Lower leg skin (tissue), 4 donors: ENCODE results near the gene JAG2. TPM values are rescaled to one million over a fixed set of nuclear protein-coding genes. Genes with fewer than 3 reads are reported as not detected.

Source experiments
- DNase-seq, 2 donors: peaks; one replicate each; pipeline ENCODE4 v3.0.0-alpha.2; 2019; ENCODE audit warnings: low spot score in 2 of 2
- H3K4me3 ChIP-seq: fragments of 200-600 bp; sonication (generic); 2 replicates; pipeline ENCODE4 v1.5.1; 2017; ENCODE audit warnings: mild to moderate bottlenecking, low read depth; ENCODE audit not compliant: poor library complexity, severe bottlenecking
- POLR2A ChIP-seq, 2 donors: fragments of 450-650 bp; IDR thresholded peaks; one replicate each; pipeline ENCODE4 v1.6.1; 2016 to 2017; ENCODE audit warnings: antibody characterized with exemption in 2 of 2, mild to moderate bottlenecking in 1 of 2, moderate library complexity in 1 of 2
- WGBS, 2 donors: methylation state at CpG; one replicate each; pipeline ENCODE4 v1.1.5; 2018; 5-methylcytosine and 5-hydroxymethylcytosine counted together
- intact Hi-C: fragments of 100-400 bp; cut with DNase I; formaldehyde crosslinking; loops from one replicate; pipeline ENCODE4 v1.15.0; 2023; ENCODE audit warnings: low total_unique reads
- total RNA-seq, 4 donors: library from RNA; depleted of rRNA; stranded (reverse); fragments of >200 nt; gene quantifications; one replicate each; pipeline ENCODE4 v1.1.0, GENCODE V29; 2016
- TF ChIP-seq, protein P1 (sequence below), 3 donors: fragments of 450-650 bp; IDR thresholded peaks; one replicate each; pipeline ENCODE4 v1.5.1; 2016; ENCODE audit warnings: antibody characterized with exemption in 3 of 3, mild to moderate bottlenecking in 3 of 3, moderate library complexity in 2 of 3

The JAG2 gene
- total RNA-seq, 4 donors from 2014 or later: 50.4 to 96.1 (median 63.1) TPM

DNA sequence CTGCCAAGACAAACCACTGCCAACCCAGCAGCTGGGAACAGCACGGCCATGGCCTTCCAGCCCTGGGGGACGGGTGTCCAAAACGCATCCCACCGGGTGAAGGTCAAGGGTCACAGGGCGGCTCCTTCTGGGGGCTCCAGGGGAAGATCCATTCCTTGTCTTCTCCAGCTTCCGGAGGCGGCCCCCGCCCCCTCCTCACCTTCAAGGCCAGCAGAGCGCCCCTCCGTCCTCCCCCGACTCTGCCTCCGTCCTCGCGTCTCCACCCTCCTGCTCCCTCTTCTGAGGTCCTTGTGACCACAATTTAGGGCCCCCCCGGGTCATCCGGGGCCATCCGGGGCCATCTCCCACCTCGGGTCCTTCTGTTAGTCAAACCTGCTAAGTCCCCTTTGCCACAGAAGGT, 16.4 kb upstream of the JAG2 start:
- intact Hi-C loops: no loop called here
- no peak for DNase-seq
- TF ChIP-seq POLR2A (IDR thresholded peaks at IDR 0.05): no peak
- TF ChIP-seq, protein P1, sequence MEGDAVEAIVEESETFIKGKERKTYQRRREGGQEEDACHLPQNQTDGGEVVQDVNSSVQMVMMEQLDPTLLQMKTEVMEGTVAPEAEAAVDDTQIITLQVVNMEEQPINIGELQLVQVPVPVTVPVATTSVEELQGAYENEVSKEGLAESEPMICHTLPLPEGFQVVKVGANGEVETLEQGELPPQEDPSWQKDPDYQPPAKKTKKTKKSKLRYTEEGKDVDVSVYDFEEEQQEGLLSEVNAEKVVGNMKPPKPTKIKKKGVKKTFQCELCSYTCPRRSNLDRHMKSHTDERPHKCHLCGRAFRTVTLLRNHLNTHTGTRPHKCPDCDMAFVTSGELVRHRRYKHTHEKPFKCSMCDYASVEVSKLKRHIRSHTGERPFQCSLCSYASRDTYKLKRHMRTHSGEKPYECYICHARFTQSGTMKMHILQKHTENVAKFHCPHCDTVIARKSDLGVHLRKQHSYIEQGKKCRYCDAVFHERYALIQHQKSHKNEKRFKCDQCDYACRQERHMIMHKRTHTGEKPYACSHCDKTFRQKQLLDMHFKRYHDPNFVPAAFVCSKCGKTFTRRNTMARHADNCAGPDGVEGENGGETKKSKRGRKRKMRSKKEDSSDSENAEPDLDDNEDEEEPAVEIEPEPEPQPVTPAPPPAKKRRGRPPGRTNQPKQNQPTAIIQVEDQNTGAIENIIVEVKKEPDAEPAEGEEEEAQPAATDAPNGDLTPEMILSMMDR (IDR thresholded peaks at IDR 0.05): no peak
- 79 to 86% methylated on average over 18 of the region's 18 CpGs for WGBS, 2 donors
- H3K4me3 ChIP-seq: no peak overlapping the region

DNA sequence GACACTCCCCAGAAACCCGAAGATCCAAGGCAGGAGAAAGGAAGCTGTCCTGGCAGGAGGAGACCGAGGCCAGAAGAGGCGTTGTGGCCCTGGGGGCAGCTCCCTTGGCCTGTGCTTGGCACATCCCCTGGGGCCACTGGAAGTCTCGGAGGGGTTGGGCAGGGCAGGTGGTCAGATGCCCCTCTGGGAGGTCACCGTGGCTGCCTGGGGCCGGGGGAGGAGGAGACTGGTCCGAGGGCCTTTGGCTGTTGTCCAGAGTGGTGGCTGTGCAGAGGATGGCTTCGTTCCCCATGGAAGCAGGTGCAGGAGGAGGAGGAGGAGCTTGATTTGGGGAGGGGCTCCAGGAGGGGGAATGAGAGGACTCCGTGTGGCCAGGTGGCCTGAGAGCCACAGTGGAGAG, 15.9 kb upstream of the JAG2 start:
- no peak for DNase-seq
- no peak for TF ChIP-seq POLR2A (IDR thresholded peaks at IDR 0.05)
- TF ChIP-seq, protein P1 (IDR thresholded peaks at IDR 0.05): no peak
- WGBS, 2 donors: 63 to 71% methylated on average over 9 of the region's 9 CpGs

DNA sequence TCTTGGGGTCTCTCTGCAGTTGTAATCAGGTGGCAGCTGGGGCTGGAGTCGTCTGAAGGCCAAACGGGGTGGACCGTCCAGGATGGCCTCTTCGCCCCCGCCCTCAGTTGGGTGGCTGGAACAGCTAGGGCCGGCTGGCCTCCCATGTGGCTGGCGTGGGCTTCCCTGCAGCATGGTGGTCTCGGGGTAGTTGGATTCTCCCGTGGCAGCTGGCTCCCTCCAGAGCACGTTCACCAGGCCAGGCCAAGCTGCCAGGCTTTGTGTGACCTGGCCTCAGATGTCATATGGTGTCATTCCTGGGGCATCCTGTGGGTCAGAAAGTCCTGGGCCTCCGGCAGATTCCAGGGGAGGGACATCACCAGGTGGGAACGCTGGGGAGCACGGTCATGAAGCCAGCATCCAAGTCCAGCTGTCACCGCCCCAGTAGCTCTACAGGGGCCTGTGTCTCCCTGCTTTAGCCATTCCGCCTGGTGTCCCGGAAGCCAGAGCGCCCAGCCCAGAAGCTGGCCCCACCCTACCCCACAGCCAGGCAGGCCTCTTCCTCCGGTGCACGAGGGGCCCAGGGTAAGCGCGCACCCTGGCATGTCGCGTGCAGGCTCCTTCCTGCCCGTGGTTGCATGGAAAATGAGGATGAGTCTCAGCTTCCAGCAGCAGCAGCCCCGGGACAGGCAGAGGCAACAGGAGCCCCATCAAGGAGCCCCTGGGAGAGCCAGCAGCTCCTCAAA, 13.9 kb upstream of the JAG2 start:
- no peak for TF ChIP-seq POLR2A (IDR thresholded peaks at IDR 0.05)
- TF ChIP-seq, protein P1 (IDR thresholded peaks at IDR 0.05): no peak
- intact Hi-C loops: no loop called here
- WGBS, 2 donors: 35 to 50% methylated on average over 20 to 25 of the region's 25 CpGs

More for the DNA sequence above, 15.9 kb upstream of the JAG2 start:
- intact Hi-C loops: no loop called here
- H3K4me3 ChIP-seq: no peak overlapping the region

DNA sequence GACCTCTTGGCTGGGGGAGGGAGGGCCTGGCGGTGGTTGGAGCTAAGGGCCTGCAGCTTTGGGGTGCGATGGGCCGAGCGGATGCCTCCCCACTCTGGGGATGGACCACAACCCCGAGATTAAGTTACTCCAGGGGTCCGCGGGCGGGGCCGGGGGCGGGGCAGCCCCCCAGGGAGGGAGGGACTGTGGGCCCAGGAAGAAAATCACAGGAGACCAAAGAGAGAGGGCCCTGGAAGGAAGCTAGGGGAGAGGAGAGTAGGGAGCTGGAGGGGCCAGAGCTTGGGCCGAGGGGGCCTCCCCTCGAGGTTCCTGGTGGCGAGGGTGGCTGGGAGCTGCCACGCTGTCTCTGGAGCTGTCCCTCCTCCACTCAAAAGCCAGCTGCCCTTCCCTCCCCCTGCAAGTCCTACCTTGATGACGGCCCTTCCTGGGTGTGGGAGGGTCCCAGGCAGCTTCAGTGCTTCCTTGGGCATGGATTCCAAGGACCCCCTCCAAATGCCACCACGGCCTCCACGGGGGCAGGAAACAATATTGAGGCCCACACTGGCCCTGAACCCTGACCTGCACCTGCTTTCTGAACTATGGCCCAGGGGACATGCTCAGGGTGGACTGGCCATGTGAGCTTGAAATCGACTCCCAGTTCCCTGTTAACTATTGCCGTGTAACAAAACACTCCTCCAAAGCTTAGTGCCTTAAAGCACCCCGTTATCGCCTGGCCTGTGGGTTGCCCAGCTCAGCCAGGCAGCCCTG, 13.1 kb upstream of the JAG2 start:
- WGBS, 2 donors: 36 to 43% methylated on average over 16 to 18 of the region's 21 CpGs
- TF ChIP-seq, protein P1 (IDR thresholded peaks at IDR 0.05): no peak
- no peak for TF ChIP-seq POLR2A (IDR thresholded peaks at IDR 0.05)
- DNase-seq: no peak
- intact Hi-C loops: no loop called here
- no peak overlapping the region for H3K4me3 ChIP-seq

More for the DNA sequence above, 13.9 kb upstream of the JAG2 start:
- DNase-seq: no peak
- H3K4me3 ChIP-seq: no peak overlapping the region

DNA sequence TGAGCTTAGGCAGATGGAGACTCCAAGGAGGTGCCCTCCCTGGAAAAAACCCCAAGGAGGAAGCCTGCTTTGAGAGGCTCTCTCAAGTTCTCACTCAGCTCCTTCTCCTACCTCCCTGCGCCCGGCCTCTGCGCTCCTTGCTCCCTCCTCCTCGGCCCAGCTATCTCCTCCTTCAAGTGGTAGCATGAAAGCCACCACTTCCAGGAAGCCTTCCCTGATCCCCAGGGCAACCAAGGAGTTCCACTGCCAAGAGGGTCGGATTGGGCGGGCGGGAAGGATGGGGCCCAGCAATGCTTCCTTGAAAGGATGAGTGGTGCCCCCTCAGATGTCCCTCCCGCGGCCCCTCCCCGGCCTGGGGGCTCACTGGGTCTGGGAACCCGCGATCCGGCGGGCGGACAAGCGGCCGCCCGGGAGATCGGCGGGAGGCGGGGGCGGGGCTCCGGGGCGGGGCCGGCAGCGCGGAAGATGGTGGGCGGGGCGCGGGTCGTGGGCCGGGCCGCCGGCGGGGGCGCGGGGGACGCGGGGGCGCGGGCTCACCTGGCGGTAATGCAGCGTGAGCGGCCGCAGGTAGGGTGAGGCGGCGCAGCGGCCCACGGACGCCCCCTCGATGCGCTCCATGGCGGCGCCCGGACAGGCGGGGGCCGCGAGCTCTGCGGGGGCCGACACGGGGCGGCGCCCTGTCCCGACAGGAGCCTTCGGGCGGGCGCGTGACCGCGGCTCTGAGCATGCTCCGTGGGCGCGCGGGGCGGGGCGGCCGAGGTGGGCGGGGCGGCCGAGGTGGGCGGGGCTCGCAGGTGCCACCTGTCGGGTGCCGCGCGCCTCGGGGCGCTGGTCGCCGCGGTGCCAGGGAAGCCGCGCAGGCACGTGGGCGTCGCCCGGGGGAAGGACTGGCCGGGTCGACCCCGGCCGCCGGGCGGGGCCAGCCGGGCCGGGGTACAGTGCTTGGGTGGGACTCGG, 12.3 kb upstream of the JAG2 start, which contains the start of gene NUDT14:
NUDT14 (minus strand) TSS at position 721 of the 957 bp plus-strand sequence; CDS start at position 618, 103 bp downstream.
- no peak within 1 kb of the TSS for H3K4me3 ChIP-seq
- 0 to 5% methylated on average over 7 to 18 of the region's 106 CpGs for whole genome bisulfite sequencing, 2 donors
- peak; percentile 70 to 94 for DNase-seq
- intact Hi-C loops: no loop called here
- TF ChIP-seq, protein P1 (IDR thresholded peaks at IDR 0.05): no peak
- no peak for TF ChIP-seq POLR2A (IDR thresholded peaks at IDR 0.05)
